ACC112 (cell line): Measurements from ENCODE around the gene AKAP8L.

Source experiments
- H2AFZ ChIP-seq: fragments of 200-600 bp; sonication (generic); one replicate; pipeline ENCODE4 v1.6.0; 2017; ENCODE audit warnings: antibody characterized with exemption, low read length; ENCODE audit not compliant: unreplicated experiment
- H3K27ac ChIP-seq: fragments of 200-600 bp; sonication (generic); 2 replicates; pipeline ENCODE4 v1.5.1; 2014; ENCODE audit warnings: low read depth, mild to moderate bottlenecking, antibody characterized with exemption, low read length, moderate library complexity
- H3K27me3 ChIP-seq: fragments of 200-600 bp; sonication (generic); 2 replicates; pipeline ENCODE4 v1.6.1; 2014; ENCODE audit warnings: mild to moderate bottlenecking, antibody characterized with exemption, low read length, moderate library complexity, mixed read lengths; ENCODE audit not compliant: insufficient read depth
- H3K36me3 ChIP-seq: fragments of 200-600 bp; sonication (generic); 2 replicates; pipeline ENCODE4 v1.6.1; 2016; ENCODE audit warnings: mild to moderate bottlenecking, antibody characterized with exemption, low read length, moderate library complexity, mixed read lengths; ENCODE audit not compliant: insufficient read depth
- H3K4me1 ChIP-seq: fragments of 200-600 bp; sonication (generic); one replicate; pipeline ENCODE4 v1.6.1; 2016; ENCODE audit warnings: low read length, mixed read lengths; ENCODE audit not compliant: insufficient read depth, unreplicated experiment, control insufficient read depth
- H3K4me3 ChIP-seq: fragments of 200-600 bp; sonication (generic); 2 replicates; pipeline ENCODE4 v1.5.1; 2014; ENCODE audit warnings: mild to moderate bottlenecking, low read depth, low read length
- H3K79me2 ChIP-seq: fragments of 200-600 bp; sonication (generic); one replicate; pipeline ENCODE4 v1.6.0; 2016; ENCODE audit warnings: low read length; ENCODE audit not compliant: control insufficient read depth, unreplicated experiment, insufficient read depth

The AKAP8L gene

GRCh38 chr19:15430526-15431120 lies 11.8 kb upstream of the AKAP8L start:
- Histone ChIP-seq H3K27ac (no peak overlapping the region), H3K27me3 (no peaks in the 10 kb centered on the region), H3K36me3 (peaks cover 12% of the 10 kb centered on the region; the same call in 1 of the 2 replicates), H3K4me1 (peaks cover 3% of the 10 kb centered on the region), H3K79me2 (peaks cover 36% of the 10 kb centered on the region), H2AFZ (no peak overlapping the region), H3K4me3 (peak overlapping the region; percentile 83; the same call in 1 of the 2 replicates)

- Histone ChIP-seq H3K79me2 (peaks cover 36% of the 10 kb centered on the region), H3K36me3 (peaks cover 12% of the 10 kb centered on the region; the same call in 1 of the 2 replicates), H2AFZ (no peak overlapping the region), H3K27me3 (no peaks in the 10 kb centered on the region), H3K4me1 (peaks cover 3% of the 10 kb centered on the region), H3K27ac (no peak overlapping the region), H3K4me3 (no peak overlapping the region; the same call in 1 of the 2 replicates)
Measured at GRCh38 chr19:15429825-15430467, 11.2 kb upstream of the AKAP8L start.

GRCh38 chr19:15428956-15429824 lies 10.4 kb upstream of the AKAP8L start:
- Histone ChIP-seq H3K79me2 (peaks cover 36% of the 10 kb centered on the region), H3K36me3 (peaks cover 18% of the 10 kb centered on the region; the same call in 1 of the 2 replicates), H3K27ac (no peak overlapping the region), H3K27me3 (no peaks in the 10 kb centered on the region), H3K4me1 (peaks cover 3% of the 10 kb centered on the region), H3K4me3 (no peak overlapping the region), H2AFZ (no peak overlapping the region)

- peaks cover 3% of the 10 kb centered on the region for H3K4me1 ChIP-seq
- peaks cover 29% of the 10 kb centered on the region; the same call in 1 of the 2 replicates for H3K36me3 ChIP-seq
- H2AFZ ChIP-seq, result no peak overlapping the region
- H3K27me3 ChIP-seq, result no peaks in the 10 kb centered on the region
- no peak overlapping the region for H3K4me3 ChIP-seq
- H3K27ac ChIP-seq, result no peak overlapping the region
- H3K79me2 ChIP-seq, result peaks cover 36% of the 10 kb centered on the region
Measured at GRCh38 chr19:15427991-15428471, 9.2 kb upstream of the AKAP8L start.

- no peaks in the 10 kb centered on the region for H3K27me3 ChIP-seq
- peaks cover 3% of the 10 kb centered on the region for H3K4me1 ChIP-seq
- no peak overlapping the region for H3K27ac ChIP-seq
- no peak overlapping the region for H2AFZ ChIP-seq
- H3K79me2 ChIP-seq, result peaks cover 36% of the 10 kb centered on the region
- H3K36me3 ChIP-seq, result peaks cover 31% of the 10 kb centered on the region; the same call in 1 of the 2 replicates
- H3K4me3 ChIP-seq, result no peak overlapping the region
Measured at GRCh38 chr19:15427350-15427700, 8.5 kb upstream of the AKAP8L start.

- no peaks in the 10 kb centered on the region for H3K27me3 ChIP-seq
- H3K27ac ChIP-seq, result no peak overlapping the region
- no peak overlapping the region for H3K4me3 ChIP-seq
- peaks cover 3% of the 10 kb centered on the region for H3K4me1 ChIP-seq
- peaks cover 31% of the 10 kb centered on the region; the same call in 1 of the 2 replicates for H3K36me3 ChIP-seq
- H3K79me2 ChIP-seq, result peaks cover 30% of the 10 kb centered on the region
- H2AFZ ChIP-seq, result no peak overlapping the region
Measured at GRCh38 chr19:15426485-15427349, 7.9 kb upstream of the AKAP8L start.

- Histone ChIP-seq H3K4me1 (no peaks in the 10 kb centered on the region), H3K27ac (no peak overlapping the region), H3K4me3 (no peak overlapping the region), H3K36me3 (peaks cover 31% of the 10 kb centered on the region; the same call in 1 of the 2 replicates), H3K27me3 (no peaks in the 10 kb centered on the region), H2AFZ (no peak overlapping the region), H3K79me2 (peaks cover 17% of the 10 kb centered on the region)
Measured at GRCh38 chr19:15425321-15425950, 6.6 kb upstream of the AKAP8L start.

- H3K79me2 ChIP-seq, result peaks cover 11% of the 10 kb centered on the region
- H3K4me1 ChIP-seq, result no peaks in the 10 kb centered on the region
- H3K27me3 ChIP-seq, result no peaks in the 10 kb centered on the region
- H3K27ac ChIP-seq, result no peak overlapping the region
- H2AFZ ChIP-seq, result no peak overlapping the region
- H3K36me3 ChIP-seq, result peaks cover 31% of the 10 kb centered on the region; the same call in 1 of the 2 replicates
- no peak overlapping the region for H3K4me3 ChIP-seq
Measured at GRCh38 chr19:15424692-15425272, 6.0 kb upstream of the AKAP8L start.

GRCh38 chr19:15424121-15424520 lies 5.3 kb upstream of the AKAP8L start:
- H3K79me2 ChIP-seq, result peaks cover 5% of the 10 kb centered on the region
- H3K36me3 ChIP-seq, result peaks cover 31% of the 10 kb centered on the region; the same call in 1 of the 2 replicates
- no peaks in the 10 kb centered on the region for H3K27me3 ChIP-seq
- no peak overlapping the region for H2AFZ ChIP-seq
- no peak overlapping the region for H3K27ac ChIP-seq
- no peaks in the 10 kb centered on the region for H3K4me1 ChIP-seq
- H3K4me3 ChIP-seq, result no peak overlapping the region
